Measurements from ENCODE around the gene DNAH2. TPM values are rescaled to one million over a fixed set of nuclear protein-coding genes. Genes with fewer than 3 reads are reported as not detected.

DNAH2 gene
- total RNA-seq, 1 donor from 2014 or later = 0.07 TPM

DNA sequence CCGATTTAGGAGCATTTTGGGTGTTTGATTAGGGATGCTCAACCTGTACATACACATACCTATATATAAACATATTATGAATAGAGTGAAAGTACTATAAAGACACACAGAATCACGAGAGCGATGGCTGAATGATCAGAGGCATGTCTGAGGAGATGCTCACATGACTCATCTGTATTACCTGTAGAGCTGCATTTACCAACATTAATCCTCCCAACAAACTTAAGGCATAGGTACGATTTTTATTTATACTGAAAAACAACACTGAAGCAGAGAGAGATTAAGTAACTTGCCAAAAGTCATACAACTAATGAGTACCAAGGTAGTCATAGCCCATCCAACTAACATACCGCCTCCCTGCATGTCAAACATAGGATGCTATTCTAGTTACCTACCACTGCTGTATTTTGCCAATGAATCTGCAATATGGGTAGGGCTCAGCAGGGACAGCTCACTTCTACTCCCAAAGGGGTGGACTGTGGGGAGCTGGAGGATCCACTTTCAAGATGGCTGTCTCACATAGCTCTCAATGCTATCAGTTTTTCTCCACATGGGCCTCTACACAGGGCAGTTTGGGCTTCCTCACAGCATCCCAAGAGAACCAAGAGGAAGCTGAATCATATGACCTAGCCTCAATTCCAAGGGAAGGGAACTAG is 147.6 kb downstream of the DNAH2 start:
- no peak for DNase-seq (ENCODE audit: low read depth, low spot score)

DNA sequence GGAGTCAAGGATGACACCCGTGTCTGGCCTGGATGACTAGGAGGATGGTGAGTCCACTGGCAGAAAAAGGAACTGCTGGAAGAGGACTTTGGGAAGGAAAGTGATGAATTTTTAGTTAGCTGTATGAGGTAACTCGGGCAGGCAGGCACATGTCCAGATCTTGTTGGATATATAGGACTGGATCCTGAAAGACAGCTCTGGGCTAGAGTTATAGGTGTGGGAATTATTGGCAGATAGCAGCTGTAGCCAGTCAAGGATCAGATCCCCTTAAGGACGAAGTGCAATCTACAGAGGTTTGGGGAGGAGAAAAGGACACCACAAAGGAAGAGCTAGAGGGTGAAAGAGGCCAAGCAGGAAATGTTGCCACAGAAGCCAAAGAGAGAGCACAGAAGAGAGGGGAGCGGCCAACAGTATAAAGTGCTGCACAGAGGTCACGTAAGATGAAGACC is 150.4 kb downstream of the DNAH2 start:
- no peak for DNase-seq (ENCODE audit: low read depth, low spot score)

DNA sequence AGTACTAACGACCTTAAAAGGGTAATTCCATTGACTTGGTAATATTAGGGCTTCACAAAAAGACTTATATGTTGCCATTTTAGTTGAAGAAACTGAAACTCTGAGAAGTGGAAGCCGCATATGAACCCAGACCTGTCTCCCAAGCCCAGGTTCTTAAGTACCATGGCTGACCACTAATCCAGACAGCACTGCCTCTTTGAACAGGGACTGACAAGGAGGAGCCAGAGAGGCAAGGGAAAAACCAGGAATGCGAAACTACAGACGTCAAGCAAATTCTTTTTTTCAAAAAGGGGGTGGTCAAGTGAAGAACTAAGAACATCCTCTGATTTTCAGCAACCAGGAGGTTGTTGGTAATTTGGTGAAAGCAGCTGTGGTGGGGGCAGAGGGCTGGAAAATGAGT is 155.5 kb downstream of the DNAH2 start:
- no peak for DNase-seq (ENCODE audit: low read depth, low spot score)

DNA sequence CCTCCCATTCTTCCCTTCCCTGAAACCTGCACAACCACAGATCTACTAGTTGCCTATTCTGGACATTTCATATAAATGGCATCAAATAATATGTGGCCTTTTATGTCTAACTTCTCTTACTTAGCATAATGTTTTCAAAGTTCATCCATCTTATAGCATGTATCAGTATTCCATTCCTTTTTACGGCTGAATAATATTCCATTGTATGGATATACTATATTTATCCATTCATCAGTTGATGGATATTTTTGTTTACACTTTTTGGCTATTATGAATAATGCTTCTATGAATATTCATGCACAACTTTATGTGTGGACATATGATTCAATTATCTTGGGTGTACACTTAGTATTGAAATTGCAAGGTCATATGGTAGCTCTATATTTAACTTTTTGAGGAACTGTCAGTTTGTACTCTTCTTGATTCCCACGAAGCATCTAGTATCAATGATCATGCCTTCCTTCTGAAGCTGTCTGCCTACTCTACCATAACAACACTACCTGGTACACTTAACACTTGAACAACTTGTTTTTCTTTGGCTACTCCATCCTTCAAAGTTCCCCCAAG is 158.3 kb downstream of the DNAH2 start:
- no peak for DNase-seq (ENCODE audit: low read depth, low spot score)

DNA sequence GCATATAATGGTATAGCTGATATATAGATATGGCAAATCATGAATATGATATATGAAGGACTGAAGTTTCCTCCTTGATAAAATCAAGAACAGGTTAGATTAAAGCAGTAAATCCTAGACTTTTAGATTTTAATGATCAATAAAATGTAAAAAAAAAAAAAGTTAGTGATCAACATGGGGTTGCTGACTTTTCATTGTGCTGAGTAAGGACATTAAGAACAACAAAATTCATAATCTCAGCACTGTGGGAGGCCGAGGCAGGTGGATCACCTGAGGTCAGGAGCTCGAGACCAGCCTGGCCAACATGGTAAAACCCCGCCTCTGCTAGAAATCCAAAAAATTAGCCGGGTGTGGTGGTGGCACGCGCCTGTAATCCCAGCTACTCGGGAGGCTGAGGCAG is 160.7 kb downstream of the DNAH2 start:
- DNase-seq (ENCODE audit: low read depth, low spot score) = no peak

DNA sequence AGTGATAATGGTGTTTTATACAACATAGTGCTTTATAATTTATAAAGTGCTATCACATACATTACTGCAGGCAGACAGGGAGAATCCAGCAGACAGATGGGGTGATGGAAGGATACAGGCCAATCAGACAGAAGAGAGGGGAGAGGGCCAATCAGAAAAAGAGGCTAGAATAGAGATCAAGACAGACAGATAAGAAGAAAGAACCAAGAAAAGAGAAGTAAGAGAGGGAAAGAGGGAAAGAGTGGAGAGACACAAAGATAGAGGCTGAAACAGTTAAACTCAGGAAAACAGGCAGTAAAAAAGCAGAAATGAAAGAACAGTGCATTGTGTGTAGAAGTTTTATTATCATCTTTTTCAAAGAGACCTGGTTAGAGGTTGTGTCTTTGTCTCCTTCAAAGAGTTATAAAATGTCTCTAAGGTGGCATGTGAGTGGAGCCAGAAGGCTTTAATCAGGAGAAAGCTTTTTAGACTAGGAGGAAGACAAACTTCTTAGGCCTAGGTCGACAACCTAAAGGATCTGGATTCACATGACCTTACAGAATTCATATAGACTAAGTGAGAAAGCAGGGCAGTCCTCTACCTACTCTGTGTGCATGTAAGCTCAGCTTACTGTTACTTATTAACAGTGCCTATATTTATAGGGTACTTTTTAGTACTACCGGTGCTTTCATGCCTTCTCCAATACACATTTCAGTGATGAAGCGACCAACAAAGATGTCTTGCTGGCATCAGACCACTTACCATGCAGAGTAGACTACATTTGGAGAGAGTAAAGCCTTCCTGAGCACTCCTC is 162.7 kb downstream of the DNAH2 start:
- DNase-seq (ENCODE audit: low read depth, low spot score) = no peak

DNA sequence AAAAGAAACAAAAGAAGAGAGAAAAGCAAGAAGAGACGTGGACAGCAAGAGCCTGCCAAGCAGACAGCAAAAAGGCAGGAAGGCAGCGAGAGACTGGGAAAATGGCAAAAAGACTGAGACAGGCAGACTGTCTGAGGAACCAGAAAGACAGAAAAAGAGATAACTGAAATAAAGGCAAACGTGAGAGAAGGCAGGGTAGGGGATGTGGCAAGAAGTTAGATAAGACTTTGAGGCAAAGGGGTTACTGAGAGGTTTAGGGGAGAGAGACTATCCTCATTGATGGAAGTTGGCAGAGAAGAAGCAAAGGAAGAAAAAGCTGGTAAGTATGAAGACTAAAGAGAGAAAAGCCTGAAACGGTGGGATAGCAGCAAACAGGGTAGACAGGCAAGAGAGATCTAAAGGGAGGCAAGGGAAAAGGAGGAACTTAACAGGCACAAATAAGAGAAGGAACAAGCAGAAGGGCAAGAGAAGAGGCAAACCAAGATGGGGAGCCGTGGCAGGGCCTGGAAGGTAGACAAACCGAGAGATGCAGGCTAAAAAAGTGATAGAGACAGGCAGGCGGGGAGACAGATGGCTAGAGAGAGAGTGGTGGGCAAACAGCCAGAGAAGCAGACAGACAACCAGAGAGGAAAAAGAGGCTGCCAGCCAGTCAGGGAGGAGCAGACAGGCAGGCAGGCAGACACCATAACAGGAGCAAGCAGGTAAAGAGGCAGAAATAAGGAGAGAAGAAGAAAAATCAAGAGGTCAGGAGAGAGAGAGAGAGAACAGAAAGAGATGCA is 163.9 kb downstream of the DNAH2 start:
- DNase-seq (ENCODE audit: low read depth, low spot score) = no peak

DNA sequence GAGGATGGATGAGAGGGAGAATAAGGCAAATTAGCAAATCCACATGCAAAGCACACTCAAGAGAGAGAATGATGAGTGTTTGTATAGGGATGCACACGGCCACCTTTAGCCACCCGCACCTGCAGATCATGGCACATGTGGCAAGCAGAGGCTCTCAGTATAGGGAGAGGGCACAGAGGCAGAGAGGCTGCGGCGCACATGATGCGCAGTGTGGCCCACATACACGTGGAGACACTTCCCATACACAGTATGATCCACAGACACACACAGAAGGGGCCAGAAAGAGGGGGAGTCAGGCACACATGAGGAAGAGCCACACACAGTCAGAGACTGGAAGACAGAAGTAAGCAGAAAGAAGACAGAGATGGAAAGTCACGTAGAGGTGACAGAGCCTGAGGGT is 164.5 kb downstream of the DNAH2 start:
- DNase-seq (ENCODE audit: low read depth, low spot score) = no peak

DNA sequence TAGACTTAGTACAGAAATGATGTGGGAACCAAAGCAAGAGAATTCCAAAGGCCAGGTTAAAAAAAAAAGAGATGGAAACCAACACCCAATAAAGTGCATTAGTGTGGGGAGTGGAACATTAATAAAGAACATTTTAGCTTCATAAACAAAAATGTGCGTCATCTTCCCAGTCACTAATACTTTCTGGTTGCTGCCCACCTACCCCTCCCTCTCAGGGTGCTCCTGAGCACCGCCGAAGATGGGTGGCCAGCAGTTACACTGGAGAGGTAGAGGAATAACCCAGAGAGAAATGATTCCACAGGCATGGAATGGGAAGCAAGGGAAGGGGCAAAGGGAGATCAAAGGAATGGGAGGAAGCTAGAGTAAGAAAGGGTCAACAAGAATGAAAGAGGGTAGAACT is 165.1 kb downstream of the DNAH2 start:
- no peak for DNase-seq (ENCODE audit: low read depth, low spot score)

Other genes starting within 250 kb of the DNAH2 start
- 10.8 and 11.2 TPM in 2 replicates for gene ZBTB4, start 238.1 kb upstream of the DNAH2 start, total RNA-seq
- not detected in 2 replicates for gene SLC35G6, start 236.3 kb upstream of the DNAH2 start, total RNA-seq
- 65.3 and 93.4 TPM in 2 replicates for gene POLR2A, start 233.4 kb upstream of the DNAH2 start, total RNA-seq
- 6.1 and 8.2 TPM in 2 replicates for gene TNFSF12, start 168.7 kb upstream of the DNAH2 start, total RNA-seq
- gene TNFSF13, start 159.0 kb upstream of the DNAH2 start, total RNA-seq = 1.1 and 1.3 TPM in 2 replicates
- 95.6 and 108 TPM in 2 replicates for gene SENP3, start 155.8 kb upstream of the DNAH2 start, total RNA-seq
- gene CD68, start 138.1 kb upstream of the DNAH2 start, total RNA-seq = 2.0 and 3.6 TPM in 2 replicates
- gene MPDU1, start 133.9 kb upstream of the DNAH2 start, total RNA-seq = 72.5 and 100 TPM in 2 replicates
- 0.07 TPM in 1 of 2 replicates, not detected in the other for gene SOX15, start 127.7 kb upstream of the DNAH2 start, total RNA-seq
- gene FXR2, start 102.8 kb upstream of the DNAH2 start, total RNA-seq = 44.4 and 46.0 TPM in 2 replicates
- gene SAT2, start 89.9 kb upstream of the DNAH2 start, total RNA-seq = 21.2 and 25.1 TPM in 2 replicates
- gene SHBG, start 87.6 kb upstream of the DNAH2 start, total RNA-seq = 0.13 TPM in 1 of 2 replicates, not detected in the other
- gene ATP1B2, start 66.8 kb upstream of the DNAH2 start, total RNA-seq = not detected in 2 replicates
- 50.9 and 53.7 TPM in 2 replicates for gene TP53, start 30.3 kb upstream of the DNAH2 start, total RNA-seq
- gene WRAP53, start 29.3 kb upstream of the DNAH2 start, total RNA-seq = 9.6 and 13.7 TPM in 2 replicates
- gene EFNB3, start 12.5 kb upstream of the DNAH2 start, total RNA-seq = 0.07 and 0.40 TPM in 2 replicates
- 2.0 and 3.1 TPM in 2 replicates for gene KDM6B, start 116.5 kb downstream of the DNAH2 start, total RNA-seq
- 5.8 and 19.8 TPM in 2 replicates for gene TMEM88, start 137.3 kb downstream of the DNAH2 start, total RNA-seq
- gene NAA38, start 139.8 kb downstream of the DNAH2 start, total RNA-seq = 95.4 and 120 TPM in 2 replicates
- 9.8 and 13.2 TPM in 2 replicates for gene CYB5D1, start 140.3 kb downstream of the DNAH2 start, total RNA-seq
- 144 and 220 TPM in 2 replicates for gene CHD3, start 171.0 kb downstream of the DNAH2 start, total RNA-seq
- 0.86 and 1.2 TPM in 2 replicates for gene RNF227, start 198.5 kb downstream of the DNAH2 start, total RNA-seq
- 0.20 and 0.32 TPM in 2 replicates for gene KCNAB3, start 212.1 kb downstream of the DNAH2 start, total RNA-seq
- 43.6 and 62.4 TPM in 2 replicates for gene TRAPPC1, start 214.2 kb downstream of the DNAH2 start, total RNA-seq
- gene CNTROB, start 214.5 kb downstream of the DNAH2 start, total RNA-seq = 17.9 and 23.7 TPM in 2 replicates

Data from pulmonary artery endothelial cell (primary cell).